Neural progenitor cell (in vitro differentiated cells): Measurements from ENCODE around the gene KCP. TPM values are rescaled to one million over a fixed set of nuclear protein-coding genes. Genes with fewer than 3 reads are reported as not detected.

Experiments used
- DNase-seq: peaks from one replicate; pipeline ENCODE4 v3.0.0-alpha.2; 2016; ENCODE audit warnings: low spot score
- H2AFZ ChIP-seq: fragments of 200-600 bp; sonication (generic); replicated peaks from 2 replicates; pipeline ENCODE4 v1.6.1; 2016; ENCODE audit warnings: antibody characterized with exemption
- H3F3A ChIP-seq: fragments of 200-600 bp; sonication (generic); 2 replicates; pipeline ENCODE4 v1.6.1; 2016; ENCODE audit warnings: antibody characterized with exemption, low read depth
- H3K27ac ChIP-seq: fragments of 200-600 bp; sonication (generic); 2 replicates; pipeline ENCODE4 v1.5.1; 2016; ENCODE audit warnings: mild to moderate bottlenecking
- H3K27me3 ChIP-seq: fragments of 200-600 bp; sonication (generic); 2 replicates; pipeline ENCODE4 v1.6.1; 2016; ENCODE audit warnings: mild to moderate bottlenecking, moderate library complexity
- H3K36me3 ChIP-seq: fragments of 200-600 bp; sonication (generic); 2 replicates; pipeline ENCODE4 v1.5.1; 2016
- H3K4me1 ChIP-seq: fragments of 200-600 bp; sonication (generic); 2 replicates; pipeline ENCODE4 v1.6.1; 2016; ENCODE audit warnings: mixed run types
- H3K4me2 ChIP-seq: fragments of 200-600 bp; sonication (generic); 2 replicates; pipeline ENCODE4 v1.6.1; 2016
- H3K4me3 ChIP-seq: fragments of 200-600 bp; sonication (generic); 2 replicates; pipeline ENCODE4 v1.5.1; 2016
- H3K79me2 ChIP-seq: fragments of 200-600 bp; sonication (generic); 2 replicates; pipeline ENCODE4 v1.6.1; 2016; ENCODE audit warnings: low read depth
- H3K9ac ChIP-seq: fragments of 200-600 bp; sonication (generic); 2 replicates; pipeline ENCODE4 v1.6.1; 2016
- H3K9me3 ChIP-seq: fragments of 200-600 bp; sonication (generic); 2 replicates; pipeline ENCODE4 v1.5.1; 2016; ENCODE audit warnings: low read depth
- H4K20me1 ChIP-seq: fragments of 200-600 bp; sonication (generic); 2 replicates; pipeline ENCODE4 v1.6.1; 2016; ENCODE audit warnings: low read depth
- H3K27ac Mint-ChIP-seq: 3 replicates; pipeline ENCODE4 v1.8.0; 2021; ENCODE audit warnings: mixed read lengths
- H3K27me3 Mint-ChIP-seq: 2 replicates; pipeline ENCODE4 v1.8.0; 2022; ENCODE audit warnings: low read depth, mild to moderate bottlenecking, inconsistent platforms, moderate library complexity, mixed read lengths; ENCODE audit not compliant: insufficient read depth
- H3K36me3 Mint-ChIP-seq: 3 replicates; pipeline ENCODE4 v1.8.0; 2021; ENCODE audit warnings: mixed read lengths
- H3K4me1 Mint-ChIP-seq: 3 replicates; pipeline ENCODE4 v1.8.0; 2021; ENCODE audit warnings: mixed read lengths
- H3K4me3 Mint-ChIP-seq: 3 replicates; pipeline ENCODE4 v1.8.0; 2021; ENCODE audit warnings: mild to moderate bottlenecking, moderate library complexity, mixed read lengths
- H3K9me3 Mint-ChIP-seq: 3 replicates; pipeline ENCODE4 v1.8.0; 2020; ENCODE audit warnings: mixed read lengths
- EZH2 ChIP-seq: fragments of 200-600 bp; sonication (generic); IDR thresholded peaks from 2 replicates; pipeline ENCODE4 v1.6.1; 2017; ENCODE audit warnings: antibody characterized with exemption, mild to moderate bottlenecking, moderate library complexity
- EZH2phosphoT487 ChIP-seq: fragments of 200-600 bp; sonication (generic); IDR thresholded peaks from 2 replicates; pipeline ENCODE4 v1.6.1; 2017; ENCODE audit warnings: antibody characterized with exemption
- total RNA-seq: library from RNA; depleted of rRNA; stranded (reverse); fragments of >200 nt; gene quantifications from 2 replicates; pipeline ENCODE4 v1.2.3, GENCODE V29; 2015; ENCODE audit warnings: low replicate concordance
- TF ChIP-seq, protein P1 (sequence below): fragments of 200-600 bp; sonication (generic); IDR thresholded peaks from 2 replicates; pipeline ENCODE4 v1.5.1; 2017; ENCODE audit warnings: antibody characterized with exemption, mild to moderate bottlenecking

Gene KCP
- total RNA-seq, 1 donor from 2014 or later: 0.06 TPM

DNA sequence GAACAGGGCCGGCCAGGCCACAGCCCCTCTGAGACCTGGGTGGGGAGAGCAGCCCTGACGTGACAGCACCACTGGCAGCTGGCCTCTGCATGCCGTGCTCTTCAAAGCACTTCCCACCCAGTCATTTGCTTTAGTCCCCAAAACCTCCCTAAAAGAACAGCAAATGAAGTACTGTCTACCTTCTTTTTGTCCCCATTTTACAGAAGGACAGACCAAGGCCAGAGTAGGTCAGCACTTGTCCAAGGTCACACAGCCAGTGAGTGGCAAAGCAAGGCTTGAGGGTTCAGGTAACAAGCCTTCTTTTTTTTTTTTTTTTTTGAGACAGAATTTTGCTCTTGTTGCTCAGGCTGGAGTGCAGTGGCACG is 32.8 kb downstream of the KCP start:
- Mint-ChIP-seq H3K9me3 (no peaks in the 10 kb centered on the region), H3K4me1 (peaks cover 2% of the 10 kb centered on the region), H3K36me3 (no peaks in the 10 kb centered on the region), H3K27ac (no peak overlapping the region), H3K4me3 (no peak overlapping the region), H3K27me3 (peaks cover 12% of the 10 kb centered on the region)
- Histone ChIP-seq H2AFZ (no peak overlapping the region), H3K9ac (no peak overlapping the region), H3K4me3 (no peak overlapping the region), H3K4me2 (no peak overlapping the region), H3K9me3 (no peaks in the 10 kb centered on the region), H3K36me3 (no peaks in the 10 kb centered on the region), H3K27me3 (no peaks in the 10 kb centered on the region), H4K20me1 (no peaks in the 10 kb centered on the region), H3K27ac (no peak overlapping the region), H3K79me2 (no peaks in the 10 kb centered on the region), H3F3A (no peaks in the 10 kb centered on the region), H3K4me1 (peaks cover 3% of the 10 kb centered on the region)
- no peak for DNase-seq
- TF ChIP-seq, protein P1, sequence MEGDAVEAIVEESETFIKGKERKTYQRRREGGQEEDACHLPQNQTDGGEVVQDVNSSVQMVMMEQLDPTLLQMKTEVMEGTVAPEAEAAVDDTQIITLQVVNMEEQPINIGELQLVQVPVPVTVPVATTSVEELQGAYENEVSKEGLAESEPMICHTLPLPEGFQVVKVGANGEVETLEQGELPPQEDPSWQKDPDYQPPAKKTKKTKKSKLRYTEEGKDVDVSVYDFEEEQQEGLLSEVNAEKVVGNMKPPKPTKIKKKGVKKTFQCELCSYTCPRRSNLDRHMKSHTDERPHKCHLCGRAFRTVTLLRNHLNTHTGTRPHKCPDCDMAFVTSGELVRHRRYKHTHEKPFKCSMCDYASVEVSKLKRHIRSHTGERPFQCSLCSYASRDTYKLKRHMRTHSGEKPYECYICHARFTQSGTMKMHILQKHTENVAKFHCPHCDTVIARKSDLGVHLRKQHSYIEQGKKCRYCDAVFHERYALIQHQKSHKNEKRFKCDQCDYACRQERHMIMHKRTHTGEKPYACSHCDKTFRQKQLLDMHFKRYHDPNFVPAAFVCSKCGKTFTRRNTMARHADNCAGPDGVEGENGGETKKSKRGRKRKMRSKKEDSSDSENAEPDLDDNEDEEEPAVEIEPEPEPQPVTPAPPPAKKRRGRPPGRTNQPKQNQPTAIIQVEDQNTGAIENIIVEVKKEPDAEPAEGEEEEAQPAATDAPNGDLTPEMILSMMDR: no peak
- no peak for TF ChIP-seq EZH2phosphoT487
- TF ChIP-seq EZH2: no peak

DNA sequence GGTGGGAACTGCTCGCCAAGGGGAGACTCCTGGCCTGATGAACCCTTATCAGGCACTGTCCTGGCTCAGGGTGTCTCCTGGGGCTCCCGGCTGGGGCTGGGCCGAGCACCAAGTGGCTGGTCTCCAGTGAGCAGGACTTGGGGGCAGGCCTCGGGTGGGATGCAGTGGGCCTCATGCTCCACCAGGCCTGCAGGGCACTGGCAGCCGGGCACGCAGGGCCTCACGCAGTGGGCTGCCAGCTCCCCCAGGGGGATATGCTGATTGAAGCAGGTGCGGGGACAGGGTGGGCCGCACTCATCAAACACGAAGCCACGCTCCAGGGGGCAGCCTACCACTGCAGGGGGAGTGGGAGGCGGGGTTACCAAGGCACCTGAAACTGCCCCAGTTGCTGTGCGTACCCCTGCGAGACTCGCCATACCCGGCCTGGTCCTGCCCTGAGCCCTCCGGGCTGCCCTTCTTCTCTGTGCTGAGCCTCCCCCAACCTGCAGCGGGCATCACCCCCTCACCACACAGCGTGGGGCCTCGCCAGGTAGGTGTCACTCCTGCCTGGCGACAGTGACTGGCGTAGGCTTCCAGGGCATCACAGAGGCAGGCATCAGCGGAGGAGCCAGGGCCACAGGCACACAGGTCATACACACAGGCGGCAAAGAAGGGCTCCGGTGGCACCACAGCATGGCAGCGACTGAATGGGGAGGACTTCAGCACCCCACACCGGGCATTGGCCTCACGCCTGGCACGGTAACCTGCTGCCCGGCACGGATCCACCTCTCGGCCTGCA is 33.3 kb downstream of the KCP start:
- Histone ChIP-seq H3K9ac (no peak overlapping the region), H3K36me3 (no peaks in the 10 kb centered on the region), H3K9me3 (no peaks in the 10 kb centered on the region), H3K4me3 (no peak overlapping the region), H3K27ac (no peak overlapping the region), H3K27me3 (peaks cover 2% of the 10 kb centered on the region), H3K4me2 (no peak overlapping the region), H2AFZ (no peak overlapping the region), H3K79me2 (no peaks in the 10 kb centered on the region), H4K20me1 (no peaks in the 10 kb centered on the region), H3F3A (no peaks in the 10 kb centered on the region), H3K4me1 (peaks cover 3% of the 10 kb centered on the region)
- peaks cover 11% of the 10 kb centered on the region for H3K27me3 Mint-ChIP-seq
- TF ChIP-seq, protein P1: no peak
- no peak for TF ChIP-seq EZH2
- TF ChIP-seq EZH2phosphoT487: no peak
- DNase-seq: no peak
- H3K4me1 Mint-ChIP-seq: peaks cover 2% of the 10 kb centered on the region
- H3K27ac Mint-ChIP-seq: no peak overlapping the region
- H3K36me3 Mint-ChIP-seq: no peaks in the 10 kb centered on the region
- H3K9me3 Mint-ChIP-seq: no peaks in the 10 kb centered on the region
- no peak overlapping the region for H3K4me3 Mint-ChIP-seq

DNA sequence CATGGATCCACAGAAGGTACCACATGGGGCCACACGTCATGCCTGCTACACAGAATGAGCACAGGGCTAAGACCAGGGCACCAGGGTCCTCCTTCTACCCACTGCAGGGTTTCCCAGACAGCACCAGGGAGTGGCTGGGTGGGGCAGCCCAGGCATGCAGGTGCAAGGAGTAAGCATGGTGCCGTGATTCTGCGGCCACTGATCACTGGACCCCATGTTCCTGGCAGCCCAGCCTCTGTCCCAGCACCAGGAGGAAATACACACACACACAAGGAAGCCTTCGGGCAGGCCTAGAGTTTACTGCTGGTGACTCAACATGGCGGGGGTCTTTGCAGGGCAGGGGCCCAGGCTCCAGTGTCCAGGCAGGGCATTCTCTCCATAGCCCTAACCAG is 33.9 kb downstream of the KCP start:
- peaks cover 3% of the 10 kb centered on the region for H3K4me1 ChIP-seq
- no peak overlapping the region for H3K27ac ChIP-seq
- H3K27ac Mint-ChIP-seq: no peak overlapping the region
- H3K9me3 ChIP-seq: no peaks in the 10 kb centered on the region
- no peak overlapping the region for H2AFZ ChIP-seq
- DNase-seq: no peak
- no peaks in the 10 kb centered on the region for H3K79me2 ChIP-seq
- no peak overlapping the region for H3K9ac ChIP-seq
- no peaks in the 10 kb centered on the region for H4K20me1 ChIP-seq
- peaks cover 12% of the 10 kb centered on the region for H3K27me3 Mint-ChIP-seq
- no peak overlapping the region for H3K4me2 ChIP-seq
- no peaks in the 10 kb centered on the region for H3K9me3 Mint-ChIP-seq
- peaks cover 8% of the 10 kb centered on the region for H3K27me3 ChIP-seq
- no peak overlapping the region for H3K4me3 Mint-ChIP-seq
- no peak overlapping the region for H3K4me3 ChIP-seq
- no peaks in the 10 kb centered on the region for H3K36me3 ChIP-seq
- peaks cover 2% of the 10 kb centered on the region for H3K4me1 Mint-ChIP-seq
- TF ChIP-seq EZH2phosphoT487: no peak
- TF ChIP-seq, protein P1: no peak
- TF ChIP-seq EZH2: no peak
- no peaks in the 10 kb centered on the region for H3K36me3 Mint-ChIP-seq
- peaks cover under 1% of the 10 kb centered on the region for H3F3A ChIP-seq
